Spleen (tissue), 11 donors: ENCODE data around the gene CDIP1. TPM values are rescaled to one million over a fixed set of nuclear protein-coding genes. Genes with fewer than 3 reads are reported as not detected.
A peak's percentile ranks its signal among the peaks of the same experiment; 100 is the strongest.

Experiments
- DNase-seq: peaks from one replicate; pipeline ENCODE4 v3.0.0-alpha.2; 2020
- H3K27ac ChIP-seq, 8 donors: fragments of 200-600 bp; sonication (generic) in 7 of 8; 1 replicate in 4 of 8; 2 replicates in 4 of 8; pipeline versions ENCODE4 v1.5.0 to v1.8.0; 2016 to 2021; ENCODE audit warnings: inconsistent platforms in 4 of 8, mild to moderate bottlenecking in 4 of 8, moderate library complexity in 1 of 8
- H3K27me3 ChIP-seq, 7 donors: fragments of 200-600 bp; sonication (generic) in 6 of 7; replicated peaks in 1 of 7; 1 replicate in 4 of 7; 2 replicates in 3 of 7; pipeline versions ENCODE4 v1.5.0 to v1.8.0; 2016 to 2021; ENCODE audit warnings: inconsistent platforms in 3 of 7, mild to moderate bottlenecking in 1 of 7
- H3K36me3 ChIP-seq, 6 donors: fragments of 200-600 bp; sonication (generic) in 5 of 6; 1 replicate in 4 of 6; 2 replicates in 2 of 6; pipeline versions ENCODE4 v1.5.0 to v1.8.0; 2016 to 2021; ENCODE audit warnings: inconsistent platforms in 2 of 6
- H3K4me1 ChIP-seq, 6 donors: fragments of 200-600 bp; sonication (generic) in 5 of 6; 1 replicate in 3 of 6; 2 replicates in 3 of 6; pipeline versions ENCODE4 v1.5.0 to v1.8.0; 2016 to 2021; ENCODE audit warnings: inconsistent platforms in 3 of 6
- H3K4me3 ChIP-seq, 8 donors: fragments of 200-600 bp; sonication (generic) in 7 of 8; 1 replicate in 4 of 8; 2 replicates in 4 of 8; pipeline versions ENCODE4 v1.5.0 to v1.8.0; 2016 to 2021; ENCODE audit warnings: inconsistent platforms in 4 of 8, mild to moderate bottlenecking in 4 of 8, moderate library complexity in 2 of 8
- H3K9me3 ChIP-seq, 8 donors: fragments of 200-600 bp; sonication (generic) in 7 of 8; 1 replicate in 4 of 8; 2 replicates in 4 of 8; pipeline versions ENCODE4 v1.5.0 to v1.8.0; 2016 to 2021; ENCODE audit warnings: inconsistent platforms in 4 of 8
- POLR2A ChIP-seq, 3 donors: fragments of 450-650 bp; IDR thresholded peaks; one replicate each; pipeline ENCODE4 v1.5.1; 2017; ENCODE audit warnings: antibody characterized with exemption in 3 of 3, mild to moderate bottlenecking in 1 of 3
- POLR2AphosphoS5 ChIP-seq, 3 donors: sonication (generic); formaldehyde crosslinking; IDR thresholded peaks; one replicate each; pipeline ENCODE4 v1.5.1; 2017; ENCODE audit warnings: antibody characterized with exemption in 3 of 3
- WGBS, 5 donors: extraction: QIAGEN DNeasy Blood & Tissue Kit in 3 of 5; methylation state at CpG; one replicate each; pipeline versions ENCODE4 v1.1.5 to v1.1.7; 2013 to 2018; 5-methylcytosine and 5-hydroxymethylcytosine counted together
- intact Hi-C: fragments of 100-400 bp; cut with DNase I; formaldehyde crosslinking; loops from one replicate; pipeline ENCODE4 v1.15.0; 2023; ENCODE audit warnings: low total_unique reads
- polyA plus RNA-seq, 3 donors: library from polyadenylated mRNA; stranded (reverse); fragments of 200-250 nt; gene quantifications; one replicate each; pipeline ENCODE4 v1.2.1, GENCODE V29; 2013
- total RNA-seq, 7 donors: library from RNA; depleted of rRNA in 3 of 7; stranded (reverse); fragments of >200 nt in 3 of 7; fragmentation: NEBNext Ultra II Directional in 4 of 7; extraction: Animal tissue kit (Norgen Biotek cat#: 25700) in 4 of 7; gene quantifications; one replicate each; pipeline versions ENCODE4 v1.1.0 to v1.2.1, GENCODE V29; 2016 to 2021
- TF ChIP-seq, protein P1 (sequence below), 11 experiments: fragments of 200-600 bp in 7 of 11; fragments of 450-650 bp in 4 of 11; sonication (generic) in 4 of 11; IDR thresholded peaks in 8 of 11; conservative IDR thresholded peaks in 3 of 11; 1 replicate in 7 of 11; 2 replicates in 4 of 11; pipeline versions ENCODE4 v1.4.0 to v1.8.0; 2016 to 2021; ENCODE audit warnings: antibody characterized with exemption in 11 of 11, inconsistent platforms in 4 of 11, mild to moderate bottlenecking in 1 of 11
- donor health status: healthy with polysubstance abuse.
- donor health status: DM: no; HTN: no; CAD: no; lungs with moderate emphysema.
- donor health status: DM: no; HTN: no; CAD: no.
- donor health status: Bipolar disorder and iron deficiency.
- donor health status: healthy.
- donor health status: DM: no; HTN: no; CAD: no.
- donor health status: DM: yes; HTN: yes; CAD: no.

CDIP1 gene
- total and polyA plus RNA-seq, 10 donors = 9.6 to 26.9 (median 19.2) TPM

DNA sequence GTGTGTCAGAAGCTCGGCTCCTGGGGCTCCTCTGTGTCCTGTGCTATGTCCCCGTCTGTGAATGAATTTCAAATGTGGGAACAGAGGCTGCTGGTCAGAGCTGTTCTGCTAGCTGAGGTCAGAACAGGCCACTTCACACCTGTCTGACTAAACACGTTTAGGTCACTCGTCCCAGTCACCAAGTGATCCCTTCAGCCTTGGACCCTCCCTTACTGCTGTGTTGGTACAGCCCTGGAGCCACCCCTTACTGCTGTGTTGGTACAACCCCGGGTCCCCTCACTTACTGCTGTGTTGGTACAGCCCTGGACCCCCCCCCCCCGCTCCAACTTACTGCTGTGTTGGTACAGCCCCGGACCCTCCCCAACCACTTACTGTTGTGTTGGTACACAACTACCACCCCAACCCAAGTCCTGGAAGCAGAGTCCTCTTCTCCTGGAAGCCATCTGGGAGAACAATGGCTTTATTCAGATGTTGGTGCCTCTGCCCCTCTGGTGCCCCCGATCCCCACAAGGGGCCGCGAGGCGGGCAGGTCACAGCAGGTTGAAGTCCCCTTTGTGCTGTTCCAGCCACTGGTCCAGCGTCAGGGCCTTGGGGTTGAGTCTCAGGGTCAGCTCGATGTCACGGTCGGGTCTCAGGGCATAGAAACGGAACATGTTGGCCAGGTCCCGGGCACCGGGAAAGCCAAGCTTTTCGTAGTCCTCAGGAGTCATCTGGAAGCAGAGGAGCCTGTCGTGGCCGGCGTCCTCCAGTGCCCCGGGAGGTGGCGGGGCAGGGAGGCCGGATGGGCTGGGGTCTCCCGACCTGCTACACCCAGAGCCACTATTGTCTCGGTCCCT, 77.1 kb downstream of the CDIP1 start:
- no peaks in the 10 kb centered on the region for H3K27me3 ChIP-seq
- TF ChIP-seq, protein P1, sequence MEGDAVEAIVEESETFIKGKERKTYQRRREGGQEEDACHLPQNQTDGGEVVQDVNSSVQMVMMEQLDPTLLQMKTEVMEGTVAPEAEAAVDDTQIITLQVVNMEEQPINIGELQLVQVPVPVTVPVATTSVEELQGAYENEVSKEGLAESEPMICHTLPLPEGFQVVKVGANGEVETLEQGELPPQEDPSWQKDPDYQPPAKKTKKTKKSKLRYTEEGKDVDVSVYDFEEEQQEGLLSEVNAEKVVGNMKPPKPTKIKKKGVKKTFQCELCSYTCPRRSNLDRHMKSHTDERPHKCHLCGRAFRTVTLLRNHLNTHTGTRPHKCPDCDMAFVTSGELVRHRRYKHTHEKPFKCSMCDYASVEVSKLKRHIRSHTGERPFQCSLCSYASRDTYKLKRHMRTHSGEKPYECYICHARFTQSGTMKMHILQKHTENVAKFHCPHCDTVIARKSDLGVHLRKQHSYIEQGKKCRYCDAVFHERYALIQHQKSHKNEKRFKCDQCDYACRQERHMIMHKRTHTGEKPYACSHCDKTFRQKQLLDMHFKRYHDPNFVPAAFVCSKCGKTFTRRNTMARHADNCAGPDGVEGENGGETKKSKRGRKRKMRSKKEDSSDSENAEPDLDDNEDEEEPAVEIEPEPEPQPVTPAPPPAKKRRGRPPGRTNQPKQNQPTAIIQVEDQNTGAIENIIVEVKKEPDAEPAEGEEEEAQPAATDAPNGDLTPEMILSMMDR (IDR thresholded peaks at IDR 0.05 in 8 of 11, conservative IDR thresholded peaks at IDR 0.05 in 3 of 11) = no peak
- no peak for TF ChIP-seq POLR2A (IDR thresholded peaks at IDR 0.05)
- peak in 1 of 3 donors; percentile 31 for TF ChIP-seq POLR2AphosphoS5 (IDR thresholded peaks at IDR 0.05)
- DNase-seq = no peak
- H3K36me3 ChIP-seq = peaks cover 0 to 91% (median 45%) of the 10 kb centered on the region in 6 donors
- H3K4me1 ChIP-seq = peaks cover 0 to 42% (median 16%) of the 10 kb centered on the region in 6 donors
- intact Hi-C loops = no loop called here
- H3K4me3 ChIP-seq = no peak overlapping the region
- WGBS, 5 donors = 87 to 91% (median 90%) methylated on average over 14 to 27 of the region's 27 CpGs
- no peak overlapping the region for H3K27ac ChIP-seq
- H3K9me3 ChIP-seq = no peaks in the 10 kb centered on the region

DNA sequence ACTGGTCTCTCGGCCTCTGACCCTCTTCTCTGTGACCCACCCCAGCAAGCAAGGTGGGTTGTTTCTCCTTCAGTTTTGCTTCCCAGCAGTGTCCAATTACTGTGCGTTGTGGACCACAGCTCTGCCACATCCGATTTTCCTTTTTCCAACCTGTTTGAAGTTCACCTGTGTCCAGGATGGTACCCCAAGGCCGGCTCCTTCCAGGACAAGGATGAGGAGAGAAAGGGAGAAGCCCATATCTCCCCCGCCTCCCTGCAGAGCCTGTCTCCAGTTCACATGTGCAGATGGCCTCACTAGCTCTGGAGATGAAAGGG, 77.7 kb downstream of the CDIP1 start:
- Histone ChIP-seq H3K27ac (no peak overlapping the region), H3K36me3 (peaks cover 0 to 91% (median 45%) of the 10 kb centered on the region in 6 donors), H3K4me1 (peaks cover 0 to 37% (median 15%) of the 10 kb centered on the region in 6 donors), H3K4me3 (no peak overlapping the region), H3K27me3 (no peaks in the 10 kb centered on the region), H3K9me3 (no peaks in the 10 kb centered on the region)
- DNase-seq = no peak
- intact Hi-C loops = no loop called here
- TF ChIP-seq POLR2AphosphoS5 (IDR thresholded peaks at IDR 0.05) = no peak
- TF ChIP-seq, protein P1 (IDR thresholded peaks at IDR 0.05 in 8 of 11, conservative IDR thresholded peaks at IDR 0.05 in 3 of 11) = no peak
- TF ChIP-seq POLR2A (IDR thresholded peaks at IDR 0.05) = no peak
- WGBS, 5 donors = 90 to 97% (median 95%) methylated on average over 4 to 5 of the region's 5 CpGs

Other genes with a start within 250 kb of the CDIP1 start
- gene GLIS2, start 222.7 kb downstream of the CDIP1 start, total RNA-seq = 1 to 10 TPM; 1.8 to 8.4 (median 4.8) TPM
- gene GLIS2, start 222.7 kb downstream of the CDIP1 start, polyA plus RNA-seq = 1 to 10 TPM in 2 of 3 donors, under 1 TPM in 1; 0.89 to 2.5 (median 2.0) TPM
- 10 to 100 TPM; 26.7 to 45.9 (median 30.1) TPM for gene PAM16, start 187.5 kb downstream of the CDIP1 start, total RNA-seq
- 10 to 100 TPM; 65.5 to 88.8 (median 84.8) TPM for gene PAM16, start 187.5 kb downstream of the CDIP1 start, polyA plus RNA-seq
- gene VASN, start 166.9 kb downstream of the CDIP1 start, total RNA-seq = 10 to 100 TPM in 5 of 7 donors, 1 to 10 TPM in 2; 7.4 to 24.9 (median 15.6) TPM
- gene VASN, start 166.9 kb downstream of the CDIP1 start, polyA plus RNA-seq = 1 to 10 TPM; 2.0 to 6.3 (median 5.2) TPM
- gene CORO7, start 122.2 kb downstream of the CDIP1 start, total RNA-seq = 100 to 1,000 TPM in 6 of 7 donors, 10 to 100 TPM in 1; 89.9 to 177 (median 149) TPM
- 10 to 100 TPM; 29.7 to 70.6 (median 50.5) TPM for gene CORO7, start 122.2 kb downstream of the CDIP1 start, polyA plus RNA-seq
- 10 to 100 TPM; 30.0 to 47.6 (median 35.5) TPM for gene DNAJA3, start 112.9 kb downstream of the CDIP1 start, total RNA-seq
- 10 to 100 TPM; 16.9 to 36.7 (median 20.7) TPM for gene DNAJA3, start 112.9 kb downstream of the CDIP1 start, polyA plus RNA-seq
- 10 to 100 TPM; 26.3 to 49.0 (median 40.6) TPM for gene NMRAL1, start 64.1 kb downstream of the CDIP1 start, total RNA-seq
- gene NMRAL1, start 64.1 kb downstream of the CDIP1 start, polyA plus RNA-seq = 10 to 100 TPM; 40.1 to 58.6 (median 44.9) TPM
- gene HMOX2, start 62.4 kb downstream of the CDIP1 start, total RNA-seq = 10 to 100 TPM; 34.6 to 73.8 (median 59.0) TPM
- 10 to 100 TPM; 26.6 to 48.0 (median 44.0) TPM for gene HMOX2, start 62.4 kb downstream of the CDIP1 start, polyA plus RNA-seq
- gene C16orf96, start 17.6 kb upstream of the CDIP1 start, total RNA-seq = under 1 TPM; 0.17 to 0.33 (median 0.23) TPM
- under 1 TPM; 0.06 to 0.07 (median 0.06) TPM for gene C16orf96, start 17.6 kb upstream of the CDIP1 start, polyA plus RNA-seq
- 10 to 100 TPM; 10.0 to 29.2 (median 20.2) TPM for gene UBALD1, start 76.1 kb upstream of the CDIP1 start, total RNA-seq
- 10 to 100 TPM; 12.6 to 33.6 (median 13.6) TPM for gene UBALD1, start 76.1 kb upstream of the CDIP1 start, polyA plus RNA-seq
- gene MGRN1, start 86.1 kb upstream of the CDIP1 start, total RNA-seq = 100 to 1,000 TPM in 1 of 7 donors, 10 to 100 TPM in 6; 65.6 to 132 (median 83.6) TPM
- 10 to 100 TPM in 1 of 3 donors, 1 to 10 TPM in 2; 7.6 to 26.9 (median 8.8) TPM for gene MGRN1, start 86.1 kb upstream of the CDIP1 start, polyA plus RNA-seq
- gene NUDT16L1, start 154.8 kb upstream of the CDIP1 start, total RNA-seq = 10 to 100 TPM; 26.2 to 37.4 (median 27.6) TPM
- gene NUDT16L1, start 154.8 kb upstream of the CDIP1 start, polyA plus RNA-seq = 10 to 100 TPM; 29.0 to 47.2 (median 38.8) TPM
- 10 to 100 TPM; 12.5 to 27.6 (median 21.8) TPM for gene ANKS3, start 195.5 kb upstream of the CDIP1 start, total RNA-seq
- gene ANKS3, start 195.5 kb upstream of the CDIP1 start, polyA plus RNA-seq = 10 to 100 TPM; 15.3 to 29.5 (median 26.2) TPM
- gene DNAAF8, start 195.8 kb upstream of the CDIP1 start, total RNA-seq = 1 to 10 TPM in 1 of 7 donors, under 1 TPM in 3, not detected in 3; 0.57 to 1.2 (median 0.74) TPM
- gene DNAAF8, start 195.8 kb upstream of the CDIP1 start, polyA plus RNA-seq = under 1 TPM; 0.17 to 0.35 (median 0.30) TPM
- gene ZNF500, start 228.4 kb upstream of the CDIP1 start, total RNA-seq = 10 to 100 TPM; 12.0 to 32.3 (median 22.2) TPM
- gene ZNF500, start 228.4 kb upstream of the CDIP1 start, polyA plus RNA-seq = 10 to 100 TPM in 1 of 3 donors, 1 to 10 TPM in 2; 2.5 to 19.0 (median 3.5) TPM
- gene SEPTIN12, start 249.6 kb upstream of the CDIP1 start, total RNA-seq = not detected
- under 1 TPM in 1 of 3 donors, not detected in 2; 0.37 TPM for gene SEPTIN12, start 249.6 kb upstream of the CDIP1 start, polyA plus RNA-seq